HG03064 (cell line): ENCODE measurements around the gene NRM.
"Not testable (repeated sequence)": the region's sequence is repeated elsewhere in the genome, so short reads cannot be mapped to it uniquely, and the experiment has no call there.

Experiments used
- ATAC-seq: cut with Tn5 transposase; IDR thresholded peaks from one replicate; pipeline ENCODE4 v1.9.1; 2021; ENCODE audit warnings: low read depth; ENCODE audit not compliant: unreplicated experiment

NRM gene

DNA sequence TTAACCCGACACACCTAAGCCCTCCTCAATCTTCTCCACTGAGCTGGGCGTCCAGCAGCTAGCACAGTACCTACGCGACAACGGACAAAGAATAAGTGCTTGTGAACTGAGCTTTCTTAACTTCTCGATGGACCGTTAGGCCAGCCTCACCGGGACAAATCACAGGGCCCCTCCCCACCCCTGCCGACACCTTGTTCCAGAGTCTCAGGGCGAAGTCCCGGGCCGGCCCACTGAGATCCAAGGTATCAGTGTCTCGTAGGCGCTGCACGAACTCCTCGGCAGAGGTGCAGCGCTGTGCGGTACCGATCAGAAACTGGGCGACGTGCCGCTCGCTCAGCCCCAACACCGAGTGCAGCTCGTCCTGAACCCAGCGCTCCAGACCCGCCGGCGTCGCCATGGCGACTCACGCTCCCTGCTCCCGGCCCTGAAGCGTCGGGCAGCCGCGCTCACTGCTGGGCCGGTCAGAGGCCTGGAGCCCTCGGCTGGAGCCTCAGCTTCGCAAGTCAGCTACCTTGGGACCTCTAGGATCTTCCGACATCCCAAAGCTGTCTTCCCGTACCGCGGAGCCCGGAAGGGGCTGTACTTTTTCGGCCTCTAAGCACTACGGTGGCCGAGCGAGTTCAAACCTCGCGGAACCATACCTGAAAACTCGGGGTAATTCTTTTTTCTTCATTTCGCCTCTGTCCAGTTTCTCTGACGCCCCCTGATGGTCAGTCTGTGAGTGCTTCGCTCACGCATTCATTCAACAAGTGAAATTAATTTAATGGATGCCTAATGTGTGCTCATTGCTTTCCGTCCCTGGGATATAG, 18.1 kb downstream of the NRM start, which contains the start of gene DHX16:
Gene DHX16 (minus strand): TSS at position 562 of the 809 bp plus-strand sequence. CDS start 165 bp downstream, at position 397.
- ATAC-seq, result peak; percentile 61

DNA sequence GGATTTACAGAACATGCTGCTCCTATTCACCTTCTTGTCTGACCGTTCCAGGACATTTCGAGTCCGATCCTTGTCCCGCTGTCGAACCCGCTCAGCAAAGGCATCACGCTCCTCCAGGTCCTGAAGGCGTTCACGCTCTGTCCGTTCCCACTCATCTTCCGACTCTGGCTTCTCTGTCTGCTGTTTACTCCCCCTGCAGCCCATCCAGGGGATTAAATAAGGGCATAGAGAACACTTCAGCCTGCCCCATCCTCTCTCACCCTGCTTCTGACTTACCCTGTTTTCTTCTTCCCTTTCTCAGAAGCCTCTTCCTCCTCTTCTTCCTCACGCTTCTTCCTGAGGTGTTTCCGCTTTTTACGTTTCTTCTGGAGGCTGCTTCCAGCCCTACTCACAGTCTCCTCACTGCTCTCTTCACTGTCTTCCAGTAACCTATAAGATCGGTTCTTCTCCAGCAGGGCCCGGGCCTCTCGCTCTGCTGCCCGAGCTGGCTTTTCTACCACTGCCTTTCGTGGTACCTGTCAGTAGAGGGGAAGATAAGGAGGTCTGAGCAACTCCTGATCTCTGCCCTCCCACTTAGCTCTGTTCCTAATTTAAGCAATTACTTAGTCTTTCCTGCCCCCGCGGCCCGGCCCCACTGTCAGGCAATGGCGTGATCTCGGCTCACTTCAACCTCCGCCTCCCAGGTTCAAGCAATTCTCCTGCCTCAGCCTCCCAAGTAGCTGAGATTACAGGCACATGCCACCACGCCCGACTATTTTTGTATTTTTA, 19.8 kb downstream of the NRM start:
- no peak for ATAC-seq

DNA sequence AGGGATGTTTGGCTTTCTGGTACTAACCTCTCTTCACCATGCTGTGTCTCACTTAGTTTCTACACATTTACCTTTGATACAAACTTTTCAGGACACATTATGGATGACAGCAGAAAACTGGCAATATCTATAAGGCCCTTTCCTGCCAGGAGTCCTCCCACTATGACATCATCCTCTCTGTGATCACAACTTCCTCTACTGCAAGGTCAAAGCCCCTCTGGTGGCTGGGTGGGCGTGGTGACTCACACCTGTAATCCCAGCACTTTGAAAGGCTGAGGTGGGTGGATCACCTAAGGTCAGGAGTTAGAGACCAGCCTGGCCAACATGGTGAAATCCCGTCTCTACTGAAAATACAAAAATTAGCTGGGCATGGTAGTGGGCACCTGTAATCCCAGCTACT, 24.5 kb downstream of the NRM start:
- not testable (repeated sequence) for ATAC-seq

DNA sequence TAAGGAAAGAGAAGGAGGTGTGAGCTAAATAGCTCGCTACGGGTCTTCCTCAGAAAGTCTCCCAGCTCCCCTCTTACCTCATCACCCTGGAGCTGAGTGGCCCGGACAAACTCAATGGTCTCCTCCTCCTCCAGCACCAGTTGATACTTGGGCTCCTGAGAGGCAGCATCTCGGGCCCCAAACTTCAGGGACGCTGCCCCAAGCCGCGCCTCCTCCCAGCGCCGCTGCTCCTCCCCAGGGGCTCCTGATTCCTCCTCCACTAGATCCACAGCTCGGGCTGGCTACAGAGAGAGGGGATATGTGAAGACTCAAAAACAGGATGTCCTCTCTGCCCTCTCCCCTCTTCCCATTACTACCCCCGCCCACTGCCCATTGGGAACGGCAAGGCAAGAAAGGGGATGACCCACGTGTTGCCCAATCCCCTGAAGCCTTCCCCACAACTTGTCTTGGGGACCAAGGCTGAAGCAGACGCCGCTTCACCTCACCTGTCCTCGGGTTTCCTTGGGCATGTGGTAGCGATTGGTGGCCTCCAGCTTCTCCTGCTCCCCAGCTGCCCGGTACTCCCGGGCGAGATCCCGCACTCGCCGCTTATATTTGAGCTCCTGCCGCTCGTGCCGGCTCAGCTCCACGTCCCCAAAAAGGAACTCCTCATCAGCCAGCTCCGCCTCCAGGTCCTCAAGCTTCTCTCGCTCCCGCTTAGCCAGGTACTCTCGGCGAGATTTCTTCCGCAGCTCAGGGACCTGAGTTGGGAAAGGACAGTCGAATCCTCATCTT, 25.6 kb downstream of the NRM start:
- no peak for ATAC-seq

DNA sequence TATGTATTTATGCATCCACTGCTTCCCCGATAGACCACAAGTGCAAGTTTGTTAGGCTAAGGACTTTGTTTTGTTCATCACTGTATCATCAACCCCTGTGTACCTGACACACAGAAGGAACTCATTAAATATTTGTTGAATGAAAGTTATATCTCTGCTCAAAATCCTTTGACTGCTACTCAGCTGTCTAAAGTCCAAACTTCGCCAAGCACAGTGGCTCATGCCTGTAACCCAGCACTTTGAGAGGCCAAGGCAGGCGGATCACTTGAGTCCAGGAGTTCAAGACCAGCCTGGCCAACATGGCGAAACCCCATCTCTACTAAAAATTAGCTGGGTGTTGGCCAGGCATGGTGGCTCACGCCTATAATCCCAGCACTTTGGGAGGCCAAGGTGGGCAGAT, 32.9 kb downstream of the NRM start:
- not testable (repeated sequence) for ATAC-seq

DNA sequence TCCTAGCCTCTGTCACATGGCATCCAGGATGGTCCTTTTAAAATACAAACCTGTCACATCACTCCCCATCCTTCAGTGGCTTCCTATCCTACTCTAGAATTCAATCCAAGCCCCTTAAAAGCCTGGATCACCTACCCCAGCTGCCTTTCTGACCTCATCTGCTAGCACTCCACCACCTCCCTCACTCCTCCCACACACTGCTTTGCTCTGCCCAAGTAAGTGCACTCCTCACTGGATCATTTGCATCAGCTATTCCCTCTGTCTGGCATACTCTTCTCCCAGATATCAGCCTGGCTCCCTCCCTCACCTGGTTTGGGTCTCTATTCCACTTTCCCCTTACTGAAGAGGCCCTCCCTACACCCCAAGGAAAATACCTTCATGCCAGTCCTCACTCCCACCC, 33.3 kb downstream of the NRM start:
- ATAC-seq, result no peak

DNA sequence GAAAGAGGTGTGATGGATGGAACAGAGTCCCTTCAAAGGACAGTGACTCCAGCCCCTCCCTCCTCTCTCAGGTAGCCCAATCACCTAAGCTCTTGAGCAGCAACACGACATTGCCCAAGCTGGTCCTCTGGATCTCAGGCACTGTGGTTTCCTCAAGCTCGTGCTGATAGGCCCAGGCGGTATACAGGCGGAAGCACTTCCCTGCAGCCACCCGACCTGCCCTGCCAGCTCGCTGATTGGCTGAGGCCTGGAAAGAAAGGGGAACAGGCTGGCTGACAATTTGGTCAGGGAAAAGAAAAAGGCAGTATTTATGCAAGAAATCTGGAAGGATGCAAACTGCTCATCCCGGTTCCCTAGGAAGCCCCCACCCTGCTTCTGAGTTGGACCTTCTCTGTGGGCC, 34.3 kb downstream of the NRM start:
- no peak for ATAC-seq

DNA sequence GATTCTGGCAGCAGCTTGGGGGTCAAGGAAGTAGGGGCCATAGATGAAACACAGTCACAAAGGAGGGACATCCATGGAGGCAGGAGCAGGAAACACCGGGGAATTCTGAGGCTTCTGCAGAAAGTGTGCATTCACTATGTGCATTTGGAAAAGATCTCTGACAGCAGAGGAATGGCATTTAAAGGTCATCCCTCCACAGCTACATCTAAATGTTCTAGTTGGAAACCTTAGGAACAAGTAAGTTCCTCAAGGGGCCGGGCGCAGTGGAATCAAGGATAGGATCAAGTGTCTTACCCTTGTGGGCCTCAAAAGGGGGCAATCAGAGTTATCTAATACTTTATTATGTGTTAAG, 35.1 kb downstream of the NRM start:
- no peak for ATAC-seq

DNA sequence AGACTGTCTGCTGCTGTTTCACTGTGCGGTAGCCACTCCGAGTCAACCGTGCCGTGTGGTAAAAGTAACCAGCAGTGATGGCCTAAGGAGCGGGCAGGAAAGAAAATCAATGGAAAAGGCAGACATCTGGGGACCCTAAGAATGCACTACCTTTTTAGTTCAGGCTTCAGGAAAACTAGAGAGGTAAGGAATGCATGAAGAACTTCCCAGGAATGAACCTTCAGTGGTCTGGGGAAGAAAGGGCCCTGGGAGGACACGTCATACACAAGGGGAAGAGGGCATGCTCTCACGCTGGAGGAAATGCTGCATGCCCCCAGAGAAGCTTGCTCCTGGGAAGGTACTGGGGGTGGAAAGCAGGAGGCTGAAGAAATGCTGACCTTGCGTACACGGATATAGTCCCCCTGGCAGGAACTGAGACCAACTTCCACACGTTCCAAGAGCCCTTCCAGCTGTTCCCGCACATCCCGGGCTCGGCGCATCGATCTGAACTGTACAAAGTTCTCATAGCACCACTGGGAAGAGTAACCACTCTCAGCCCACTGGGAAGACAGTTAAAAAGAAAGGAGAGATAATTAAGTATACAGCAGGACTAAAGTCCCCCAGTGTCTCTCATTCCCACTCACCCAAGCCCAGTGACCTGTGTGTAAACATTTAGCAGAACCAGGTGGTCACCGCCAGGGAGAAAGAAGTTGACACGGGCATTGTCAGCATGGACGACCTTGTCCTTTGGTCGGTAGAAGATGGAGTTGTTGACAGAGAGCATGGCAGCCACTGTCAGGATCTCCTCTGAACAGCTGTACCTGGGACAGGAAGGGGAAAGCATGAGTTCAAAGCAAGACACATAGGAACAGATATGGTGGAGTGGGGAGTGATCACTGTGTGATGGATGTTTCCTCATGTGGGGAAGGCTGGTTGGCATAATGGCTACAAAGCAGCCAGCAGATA, 35.7 kb downstream of the NRM start:
- ATAC-seq, result no peak

DNA sequence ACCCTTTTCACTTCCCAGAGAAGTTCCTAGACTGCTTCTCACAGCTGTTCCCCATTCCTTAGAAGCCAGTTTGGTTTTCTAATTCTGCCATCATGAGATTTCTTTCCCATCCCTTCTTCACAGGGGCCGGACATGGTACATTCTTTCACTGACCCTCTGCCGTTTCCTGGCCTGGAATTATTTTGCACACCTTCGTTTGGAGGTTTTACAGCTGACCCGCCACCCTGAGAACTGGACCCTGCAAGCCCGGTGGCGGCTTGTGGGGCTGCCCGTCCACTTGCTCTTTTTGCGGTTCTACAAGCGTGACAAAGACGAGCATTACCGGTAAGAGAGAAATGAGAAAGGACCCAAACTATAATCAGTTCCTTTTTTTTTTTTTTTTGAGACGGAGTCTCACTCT, 39.6 kb downstream of the NRM start:
- no peak for ATAC-seq

DNA sequence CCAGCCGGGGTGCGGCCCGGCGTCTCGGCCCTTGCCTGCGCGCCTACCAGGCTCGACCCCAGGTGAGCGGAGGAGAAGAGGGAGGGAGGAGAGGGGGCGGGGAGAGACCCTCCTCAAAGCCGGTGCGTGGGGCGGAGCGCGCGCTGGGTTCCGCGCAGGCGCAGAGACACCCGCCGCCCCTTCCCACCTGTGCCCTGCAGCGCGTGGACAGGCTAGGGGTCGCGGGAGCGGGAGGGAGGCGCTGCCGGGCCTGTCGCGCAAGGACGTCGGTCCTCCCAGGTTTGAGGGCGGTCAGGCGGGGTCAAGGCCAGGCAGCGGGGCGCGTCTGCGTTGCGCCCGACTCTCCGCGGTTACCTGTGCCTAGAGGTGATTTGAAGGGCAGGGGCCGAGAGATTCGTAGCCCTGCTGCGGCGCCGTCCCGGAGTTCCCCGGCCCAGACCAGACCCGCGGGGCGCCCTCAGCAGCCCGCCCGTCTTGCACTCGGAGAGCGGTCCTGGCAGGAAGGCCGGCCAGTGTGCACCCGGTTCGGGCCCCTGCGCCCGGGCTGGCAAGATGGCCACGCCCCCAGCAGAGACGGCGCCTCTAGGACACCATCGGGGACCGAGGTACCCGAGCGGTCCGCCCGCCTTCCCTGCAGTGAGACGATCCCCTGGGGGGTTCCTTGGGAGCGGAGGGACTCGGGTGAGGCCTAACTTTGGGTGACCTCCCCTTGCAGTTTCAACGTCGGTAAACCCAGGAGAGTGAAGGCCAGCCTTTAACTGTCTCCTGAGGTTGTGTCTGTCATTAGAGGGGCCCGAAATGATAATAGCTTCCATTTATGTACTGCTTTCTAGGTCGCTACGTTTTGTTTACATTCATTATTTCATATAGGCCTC, 43.3 kb downstream of the NRM start:
- ATAC-seq, result peak; percentile 56

DNA sequence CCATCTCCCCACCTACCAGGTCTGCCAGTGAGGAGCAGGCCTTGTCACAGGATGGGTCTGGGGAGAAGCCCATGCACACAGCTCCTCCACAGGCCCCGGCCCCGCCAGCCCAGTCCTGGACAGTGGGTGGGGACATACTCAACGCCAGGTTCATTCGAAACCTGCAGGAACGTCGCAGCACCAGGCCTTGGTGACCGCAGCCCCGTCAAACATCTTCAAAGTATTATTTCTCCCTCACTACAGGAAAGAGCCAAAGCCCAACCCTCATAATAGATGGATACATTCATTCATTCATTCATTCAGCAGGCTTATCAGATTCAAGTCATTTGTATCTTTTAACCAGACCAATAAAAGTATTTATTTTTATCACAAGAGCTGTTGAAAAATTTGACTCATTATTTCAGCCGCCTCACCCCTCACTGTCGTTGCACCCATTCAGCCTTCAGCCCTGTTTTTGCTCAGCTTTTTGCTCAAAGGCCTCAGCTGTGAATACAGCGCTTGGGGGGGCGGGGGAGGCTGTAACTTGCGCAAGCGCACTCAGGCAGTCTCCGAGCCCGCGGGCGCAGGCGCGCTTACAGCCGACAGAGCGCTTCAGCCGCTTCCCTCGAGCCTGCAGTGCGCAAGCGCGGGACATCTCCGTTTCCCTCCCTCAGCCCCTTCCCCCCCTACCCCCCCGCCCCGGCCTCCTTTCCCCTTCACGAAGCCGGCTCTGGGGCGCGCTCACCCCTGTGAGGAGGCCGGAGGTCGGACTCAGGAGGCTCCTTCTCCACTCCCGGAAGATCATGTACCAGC, 44.1 kb downstream of the NRM start, which contains the start of gene C6orf136:
Gene C6orf136 (plus strand): TSS at position 684 of the 792 bp plus-strand sequence. CDS start 99 bp downstream, at position 783.
- peak; percentile 41 for ATAC-seq

DNA sequence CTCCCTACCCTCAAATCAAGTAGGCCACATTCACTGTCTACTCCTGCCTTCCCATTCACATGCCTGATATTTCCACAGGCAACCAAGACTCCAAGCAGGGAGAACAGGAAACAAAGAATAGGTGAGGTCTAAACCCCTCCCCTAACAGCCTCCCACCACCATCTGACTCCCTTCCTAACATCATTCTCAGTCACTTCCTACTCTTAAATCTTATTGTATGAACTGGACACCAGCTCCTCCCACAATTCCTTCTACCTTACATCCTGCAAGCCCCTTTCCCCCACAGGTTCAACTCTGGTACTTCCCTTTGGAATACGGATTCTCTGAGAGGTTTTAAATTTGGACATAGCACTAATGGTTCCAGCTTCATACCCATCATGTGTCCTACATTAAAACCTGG, 44.8 kb downstream of the NRM start:
- no peak for ATAC-seq

DNA sequence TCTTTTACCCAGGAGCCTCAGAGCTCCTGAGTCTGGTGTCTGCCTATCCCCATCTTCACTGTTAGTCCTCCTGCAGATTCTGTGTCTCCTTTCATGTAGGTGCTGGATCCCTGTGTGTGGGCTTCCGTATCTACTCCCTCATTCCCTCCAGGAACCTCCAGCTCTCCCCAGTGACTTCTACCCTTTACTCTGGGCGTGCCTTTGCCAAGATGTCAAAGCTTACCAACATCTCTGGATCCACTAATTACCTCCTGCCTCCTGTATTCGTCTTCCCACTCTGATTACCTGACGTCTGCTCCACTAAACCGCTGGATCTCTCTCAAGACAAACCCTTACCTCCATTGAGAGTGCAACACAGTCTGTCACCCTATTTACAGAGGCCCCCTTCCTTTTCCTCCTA, 46.0 kb downstream of the NRM start:
- no peak for ATAC-seq

DNA sequence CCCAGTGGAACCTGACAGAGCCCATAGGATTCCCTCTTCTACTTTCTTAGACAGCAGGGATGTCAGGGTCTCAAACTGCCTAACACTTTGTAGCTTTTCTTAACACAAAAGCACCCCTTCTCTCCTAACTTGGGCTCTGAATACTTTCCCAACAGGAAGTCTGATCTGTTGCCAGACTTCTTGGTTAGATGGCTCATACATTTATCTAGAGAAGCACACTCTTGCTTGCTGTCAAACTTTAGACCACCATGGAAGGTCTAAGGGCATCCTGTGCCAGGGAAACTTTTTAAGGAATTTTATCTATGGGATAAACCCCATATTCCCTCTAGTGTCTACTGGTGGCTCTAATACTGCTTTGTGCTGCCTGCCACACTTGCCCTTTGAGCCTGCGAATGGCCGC, 47.1 kb downstream of the NRM start:
- no peak for ATAC-seq

DNA sequence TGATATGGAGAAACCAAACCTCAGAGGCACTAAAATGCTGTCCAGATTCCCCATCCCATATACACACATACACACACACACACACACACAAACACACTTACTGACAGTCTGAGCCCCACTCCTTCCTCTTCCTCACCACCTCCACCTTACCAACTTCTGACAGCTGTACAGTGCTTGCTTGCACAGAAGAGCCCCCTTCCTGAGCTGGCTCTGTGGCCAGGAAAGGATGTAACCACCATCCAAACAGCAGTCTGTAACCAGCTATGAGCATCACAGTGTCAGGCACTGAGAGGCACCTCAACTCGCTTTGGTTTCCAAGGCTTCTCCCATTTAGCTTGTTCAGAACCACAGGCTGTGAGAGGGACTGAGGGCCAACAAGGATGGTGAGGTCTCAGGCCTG, 49.7 kb downstream of the NRM start:
- ATAC-seq, result no peak

DNA sequence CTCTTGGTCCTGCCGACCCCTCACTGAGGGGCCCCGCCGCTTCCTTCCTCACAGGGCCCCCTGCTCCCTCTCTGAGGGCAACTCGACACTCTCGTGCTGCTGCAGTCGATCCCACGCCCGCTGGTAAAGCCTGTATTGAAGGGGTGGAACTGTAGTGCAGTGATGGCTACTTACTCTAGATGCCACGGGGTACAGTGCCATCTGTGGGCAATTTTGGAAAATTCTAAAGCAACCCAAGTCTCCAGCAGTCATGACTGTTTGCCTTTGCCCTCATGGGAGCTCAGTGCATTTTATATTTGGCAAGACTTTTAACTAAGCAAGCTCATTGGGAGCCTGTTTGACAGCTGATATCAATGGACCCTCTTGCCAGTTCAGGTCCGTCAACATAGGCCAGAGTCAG, 50.3 kb downstream of the NRM start:
- ATAC-seq, result no peak
